Fibroblast of skin of back (primary cell): ENCODE measurements around the gene SRGAP1.
"Not testable (repeated sequence)": the region's sequence is repeated elsewhere in the genome, so short reads cannot be mapped to it uniquely, and the experiment has no call there.

Experiments
- DNase-seq: peaks from one replicate; pipeline ENCODE4 v3.0.0-alpha.2; 2013

SRGAP1 gene

DNA sequence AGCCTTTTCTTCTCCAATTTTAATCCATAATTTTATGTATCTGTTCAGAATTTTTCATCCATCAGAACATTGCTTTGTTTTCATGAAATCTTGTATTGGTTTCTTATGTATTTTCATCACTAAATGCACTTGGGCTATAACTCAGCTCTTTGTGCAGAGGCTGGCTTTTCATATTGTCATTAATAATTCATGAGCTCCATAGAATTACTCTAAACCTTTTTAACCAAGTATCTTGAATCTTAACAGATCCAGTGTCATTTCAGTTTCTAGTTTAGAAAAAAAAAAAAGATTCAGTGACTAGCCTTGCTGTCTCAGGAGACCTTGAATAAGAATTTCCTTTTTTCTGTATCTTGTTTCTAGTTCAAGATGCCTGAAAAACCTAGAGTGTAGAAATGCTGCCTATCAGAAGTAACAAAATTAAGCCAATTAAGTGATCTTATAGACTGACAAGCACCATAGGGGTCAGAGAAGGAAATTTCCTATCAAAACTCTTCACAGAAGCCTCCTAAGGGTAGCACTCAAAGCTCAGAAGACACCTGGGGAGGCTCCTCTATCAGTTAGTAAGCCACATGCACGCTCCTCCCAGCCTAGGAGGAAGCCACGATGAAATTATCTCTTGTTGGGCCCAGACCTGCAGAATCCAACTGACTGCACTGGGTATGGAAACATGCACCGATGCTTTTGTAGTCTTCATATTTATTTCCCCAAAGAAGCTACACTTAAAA is 214.2 kb downstream of the SRGAP1 start:
- no peak for DNase-seq

DNA sequence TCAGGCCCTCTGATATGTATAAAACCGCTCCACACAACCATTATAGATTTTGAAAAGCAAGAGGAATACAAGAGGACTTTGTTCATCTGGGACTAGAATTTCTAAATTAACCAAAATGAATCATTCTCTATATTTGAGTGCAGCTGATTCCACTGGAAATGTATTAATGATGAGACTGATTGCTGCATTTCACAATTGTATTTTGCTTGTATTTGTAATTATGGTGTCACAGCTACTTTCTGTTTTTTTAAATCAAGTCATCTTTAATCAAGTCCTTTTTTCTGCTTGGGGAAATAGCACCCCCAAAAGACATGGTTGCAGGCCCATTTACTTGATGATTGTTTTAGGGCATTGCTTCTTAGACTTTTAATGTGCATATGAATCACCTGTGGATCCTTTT is 215.2 kb downstream of the SRGAP1 start:
- no peak for DNase-seq

DNA sequence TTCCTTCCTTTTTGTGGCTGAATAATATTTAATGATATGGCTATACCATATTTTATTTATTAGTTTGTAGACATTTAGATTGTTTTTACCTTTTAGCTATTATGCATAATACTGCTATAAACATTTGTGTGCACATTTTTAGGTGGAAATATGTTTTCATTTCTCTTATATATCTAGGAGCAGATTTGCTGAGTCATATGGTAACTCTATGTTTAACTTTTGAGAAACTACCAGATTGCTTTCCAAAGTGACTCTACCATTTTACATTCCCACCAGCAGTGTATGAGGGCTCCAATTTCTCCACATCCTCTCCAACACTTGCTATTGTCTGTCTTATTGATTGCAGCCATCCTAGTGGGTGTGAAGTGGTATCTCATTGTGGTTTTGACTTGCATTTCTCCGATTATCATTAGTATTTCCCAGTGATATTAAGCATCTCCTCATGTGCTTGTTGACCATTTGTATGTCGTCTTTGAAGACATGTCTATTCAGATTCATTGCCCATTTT is 217.4 kb downstream of the SRGAP1 start:
- DNase-seq, result no peak

DNA sequence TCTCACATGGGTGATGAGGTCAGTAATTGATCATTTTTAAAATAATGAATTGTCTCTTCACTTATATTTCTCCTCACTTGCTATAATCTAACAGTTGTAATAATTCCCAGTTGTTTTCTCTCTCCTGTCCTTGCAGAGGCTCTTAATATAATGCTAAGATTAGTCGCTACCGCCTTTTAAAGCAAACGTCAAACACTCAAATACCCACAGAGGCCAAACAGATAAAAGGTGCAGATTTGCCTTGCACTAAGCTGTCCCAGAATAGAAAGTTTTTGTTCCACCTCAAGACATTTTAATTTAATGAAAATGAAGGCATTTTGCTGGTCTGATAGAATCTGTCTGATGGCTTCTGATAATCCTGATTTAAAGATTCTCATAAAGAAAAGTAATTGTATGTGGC is 218.6 kb downstream of the SRGAP1 start:
- no peak for DNase-seq

DNA sequence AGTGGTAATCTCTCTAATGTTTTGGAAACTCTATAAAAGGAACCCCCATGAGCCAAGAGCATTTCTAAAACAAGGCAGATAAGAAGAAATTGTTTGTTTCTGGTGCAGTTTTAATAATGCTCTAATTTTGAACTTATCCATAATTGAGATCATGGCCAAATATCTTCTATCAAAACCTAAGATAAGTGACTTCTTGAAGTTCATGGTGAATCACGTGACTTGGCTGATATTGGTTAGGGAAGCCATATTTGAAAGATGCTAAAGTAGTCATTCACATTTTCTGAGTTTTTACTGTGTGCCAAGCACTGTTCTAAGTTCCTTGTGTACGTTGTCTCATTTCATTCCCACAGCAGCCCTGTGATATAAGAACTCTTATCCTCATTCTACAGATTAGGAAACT is 219.7 kb downstream of the SRGAP1 start:
- no peak for DNase-seq

DNA sequence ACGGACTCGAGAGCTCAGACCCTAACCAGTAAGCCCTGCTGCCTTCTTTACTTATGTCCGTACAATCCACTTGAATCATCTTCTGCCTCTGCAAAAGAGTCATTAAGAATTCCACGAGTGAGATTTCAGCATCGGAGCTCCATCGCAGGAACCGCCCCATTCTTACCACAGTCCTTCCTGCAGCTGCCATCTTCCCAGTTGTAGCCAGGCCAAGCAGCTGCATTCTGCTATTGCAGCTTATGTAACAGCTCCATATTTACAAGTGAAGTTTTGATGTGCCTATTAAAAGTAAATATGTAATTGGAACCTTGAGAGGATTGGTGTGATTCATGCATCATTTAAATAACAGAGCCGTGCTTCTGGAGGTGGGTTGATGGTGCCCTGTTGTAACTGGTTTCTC is 220.2 kb downstream of the SRGAP1 start:
- DNase-seq, result no peak

DNA sequence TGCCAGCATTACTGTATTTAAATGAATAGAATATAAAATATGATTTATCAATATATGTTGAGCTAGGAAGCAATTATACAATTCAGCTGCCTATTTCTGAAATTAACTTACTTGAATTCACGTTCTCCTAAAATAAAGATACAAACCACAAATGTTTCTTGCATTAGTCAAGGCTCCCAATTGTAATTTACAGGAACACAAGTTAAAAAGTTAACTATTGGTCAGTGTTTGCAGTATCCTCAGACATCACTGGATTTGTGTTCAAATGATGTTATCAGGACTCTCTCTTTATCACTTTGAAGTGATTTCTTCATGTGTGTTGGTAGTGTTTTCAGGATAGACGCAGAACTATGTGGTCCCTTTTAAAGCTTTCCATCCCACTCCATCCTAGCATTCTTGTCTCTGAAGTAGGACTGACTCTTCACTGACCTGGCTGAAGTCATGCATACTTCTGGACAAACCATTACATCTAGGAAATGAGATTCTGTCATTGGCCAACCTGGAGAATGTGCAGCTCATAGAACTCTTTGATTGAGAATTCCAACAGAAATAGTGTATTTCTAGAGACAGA is 221.5 kb downstream of the SRGAP1 start:
- peak; percentile 38 for DNase-seq

DNA sequence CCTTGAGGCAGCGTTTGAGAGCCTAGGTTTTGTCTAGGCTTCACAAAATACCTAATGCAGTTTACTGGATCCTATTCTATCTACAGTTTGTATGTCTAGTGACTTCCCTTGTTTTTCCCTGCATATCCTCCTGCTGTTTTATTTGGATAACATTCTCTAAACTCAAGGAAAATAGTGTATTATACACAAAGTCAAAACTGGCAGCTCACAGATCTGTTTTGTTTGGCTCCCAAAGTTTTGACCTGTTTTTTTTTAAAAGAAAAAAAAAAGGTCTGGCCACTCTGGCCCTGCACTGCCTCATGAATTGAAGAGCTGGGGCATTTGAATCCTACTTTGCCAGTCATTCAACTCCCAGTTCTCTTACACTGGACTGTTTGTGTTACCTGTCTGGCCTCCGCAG is 222.3 kb downstream of the SRGAP1 start:
- no peak for DNase-seq

DNA sequence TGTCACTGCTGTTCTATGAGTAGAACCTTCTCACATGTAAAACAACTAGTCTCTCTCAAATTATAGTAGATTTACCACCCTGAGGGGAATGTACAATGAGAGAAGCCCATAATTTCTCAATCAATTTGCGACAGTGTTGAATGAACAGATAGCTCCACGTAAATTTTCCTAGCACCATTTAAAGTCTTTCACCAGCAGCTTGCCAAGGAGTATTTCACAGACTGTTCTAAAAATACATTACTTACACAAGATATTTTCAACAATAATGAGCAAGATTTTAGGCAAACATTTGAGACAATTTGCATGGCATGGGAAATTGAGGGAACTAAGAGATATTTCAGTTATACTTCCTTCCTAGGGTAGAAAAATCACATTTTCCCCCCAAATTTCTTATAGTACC is 226.0 kb downstream of the SRGAP1 start:
- DNase-seq, result no peak

DNA sequence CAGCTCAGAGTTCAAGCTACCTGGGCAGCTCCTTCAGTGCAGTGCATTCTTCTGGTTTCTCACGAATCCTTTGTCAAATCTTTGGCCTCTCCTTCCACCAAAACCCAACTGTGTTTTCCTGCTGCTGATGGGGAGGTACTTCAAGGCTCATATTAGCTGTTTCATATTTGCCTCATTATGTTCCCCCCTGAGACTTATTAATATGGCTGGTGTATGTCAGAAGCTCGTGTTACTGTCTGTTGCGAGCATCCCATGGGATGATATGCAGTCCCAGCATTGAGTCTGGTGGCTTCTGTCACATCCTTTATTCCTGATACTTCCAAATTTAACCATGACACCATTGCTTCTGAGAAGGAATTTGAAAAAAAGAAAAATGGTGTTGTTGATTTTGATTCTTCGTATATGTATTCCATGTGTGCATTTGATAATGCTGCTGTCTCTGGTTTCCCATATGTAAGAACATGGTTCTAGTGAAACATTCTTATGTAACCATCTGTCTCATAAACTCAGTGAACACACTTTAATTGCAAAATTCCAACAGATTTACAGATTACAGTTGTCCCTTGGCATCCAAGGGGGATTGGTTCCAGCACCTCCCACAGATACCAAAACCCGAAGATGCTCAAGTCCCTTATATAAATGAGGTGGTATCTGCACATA is 228.5 kb downstream of the SRGAP1 start:
- DNase-seq, result no peak

DNA sequence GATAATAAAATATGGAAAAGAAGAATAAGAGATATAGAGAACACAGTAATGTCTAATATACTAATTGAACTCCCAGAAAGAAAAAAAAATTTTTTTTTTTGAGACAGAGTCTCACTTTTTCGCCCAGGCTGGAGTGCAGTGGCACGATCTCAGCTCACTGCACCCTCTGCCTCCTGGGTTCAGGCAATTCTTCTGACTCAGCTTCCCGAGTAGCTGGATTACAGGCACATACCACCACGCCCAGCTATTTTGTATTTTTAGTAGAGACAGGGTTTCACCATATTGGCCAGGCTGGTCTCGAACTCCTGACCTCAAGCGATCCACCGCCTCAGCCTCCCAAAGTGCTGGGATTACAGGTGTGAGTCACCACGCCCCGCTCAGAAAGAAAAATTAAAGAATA is 232.1 kb downstream of the SRGAP1 start:
- DNase-seq, result not testable (repeated sequence)

GRCh38 chr12:64077922-64078321 is 233.4 kb downstream of the SRGAP1 start:
- peak; percentile 42 for DNase-seq

- no peak for DNase-seq
Measured at GRCh38 chr12:64080319-64081007, 236.0 kb downstream of the SRGAP1 start.

DNA sequence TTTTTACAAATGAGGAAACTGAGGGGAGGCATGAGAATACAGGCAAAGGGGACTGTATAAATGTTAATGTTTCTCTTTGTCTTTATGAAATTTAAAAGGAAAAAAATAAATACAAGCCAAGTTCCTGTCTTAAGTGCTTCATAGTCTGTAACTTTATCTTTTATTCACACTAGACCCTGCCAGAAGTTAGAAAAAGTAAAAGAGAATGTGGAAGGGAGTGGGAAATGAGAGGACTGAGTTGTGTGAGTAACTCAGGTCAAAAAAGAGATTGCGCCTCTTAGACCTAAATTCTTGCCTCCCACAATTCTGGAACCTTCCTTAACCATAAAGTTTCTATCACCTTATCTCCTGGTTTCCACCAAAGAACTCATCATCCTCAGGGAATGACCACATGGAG is 236.5 kb downstream of the SRGAP1 start:
- no peak for DNase-seq

DNA sequence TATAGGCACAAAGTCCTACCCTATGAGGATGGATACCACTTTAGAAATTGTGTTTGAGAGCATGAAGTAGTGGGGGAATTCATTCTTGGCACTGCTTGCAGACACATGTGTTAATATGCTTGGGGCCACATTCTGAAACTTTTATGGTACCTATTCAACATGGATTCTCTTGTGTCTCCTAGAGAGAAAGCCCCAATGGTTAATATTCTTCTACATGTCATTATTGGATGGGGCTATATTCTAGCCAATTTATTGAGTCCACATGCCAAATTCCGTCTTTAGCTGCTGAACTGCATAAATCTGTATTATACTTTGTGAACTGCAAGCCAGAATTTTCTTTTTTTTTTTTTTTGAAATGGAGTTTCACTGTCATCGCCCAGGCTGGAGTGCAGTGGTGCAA is 237.6 kb downstream of the SRGAP1 start:
- DNase-seq, result no peak

GRCh38 chr12:64082866-64083268 is 238.4 kb downstream of the SRGAP1 start:
- no peak for DNase-seq

GRCh38 chr12:64083285-64084210 is 239.0 kb downstream of the SRGAP1 start:
- DNase-seq, result peak; percentile 72

DNA sequence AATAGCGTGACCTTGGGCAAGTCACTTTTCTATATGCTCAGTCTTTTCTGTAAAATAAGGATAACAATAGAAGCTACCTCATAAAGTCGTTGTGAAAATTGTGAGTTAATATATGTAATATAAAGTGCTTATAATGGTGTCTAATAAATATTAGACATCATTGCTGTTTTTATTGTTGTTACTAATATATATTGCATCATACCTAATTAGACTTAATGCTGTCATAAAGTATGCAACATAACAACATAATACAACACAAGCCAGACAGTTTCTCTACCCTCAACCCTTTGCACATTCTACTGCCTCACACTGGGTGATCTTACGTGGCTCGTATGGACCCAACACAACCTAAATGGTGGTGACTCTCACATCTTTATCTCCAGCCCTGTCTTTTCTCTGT is 240.7 kb downstream of the SRGAP1 start:
- DNase-seq, result no peak

GRCh38 chr12:64085996-64086395 is 241.5 kb downstream of the SRGAP1 start:
- peak; percentile 13 for DNase-seq

DNA sequence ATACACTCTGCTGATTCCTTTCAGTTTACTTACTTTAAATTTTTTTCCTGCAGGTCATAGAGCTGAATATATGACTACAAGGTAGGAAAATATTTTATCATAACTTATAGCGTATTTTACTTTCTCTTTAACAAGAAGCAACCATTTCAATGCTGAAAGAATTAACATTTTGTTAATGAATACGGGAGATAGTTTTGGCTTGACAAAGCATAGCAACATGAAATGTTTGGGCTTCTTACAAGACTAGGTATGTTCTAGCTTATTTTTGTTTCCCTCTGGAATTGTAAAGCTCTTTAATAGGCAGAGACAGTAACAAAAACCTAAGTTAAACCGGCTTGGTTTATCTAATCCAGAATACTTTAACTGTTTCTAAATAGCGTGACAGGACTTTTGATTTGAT is 242.4 kb downstream of the SRGAP1 start:
- DNase-seq, result no peak

GRCh38 chr12:64087761-64088160 is 243.3 kb downstream of the SRGAP1 start:
- DNase-seq, result no peak
